DND-41 (cell line): Measurements from ENCODE around the gene ZNF780B.

Experiments
- EZH2 ChIP-seq: IDR thresholded peaks from 3 replicates; pipeline ENCODE4 v1.6.1; 2012; ENCODE audit warnings: borderline replicate concordance, low read depth, mild to moderate bottlenecking, moderate library complexity, low read length, inconsistent platforms; ENCODE audit not compliant: severe bottlenecking
- TF ChIP-seq, protein P1 (sequence below): IDR thresholded peaks from 2 replicates; pipeline ENCODE4 v1.5.1; 2012; ENCODE audit warnings: borderline replicate concordance, low read length, moderate library complexity, mild to moderate bottlenecking; ENCODE audit not compliant: poor library complexity, severe bottlenecking; ENCODE audit errors: extremely low read depth

DNA sequence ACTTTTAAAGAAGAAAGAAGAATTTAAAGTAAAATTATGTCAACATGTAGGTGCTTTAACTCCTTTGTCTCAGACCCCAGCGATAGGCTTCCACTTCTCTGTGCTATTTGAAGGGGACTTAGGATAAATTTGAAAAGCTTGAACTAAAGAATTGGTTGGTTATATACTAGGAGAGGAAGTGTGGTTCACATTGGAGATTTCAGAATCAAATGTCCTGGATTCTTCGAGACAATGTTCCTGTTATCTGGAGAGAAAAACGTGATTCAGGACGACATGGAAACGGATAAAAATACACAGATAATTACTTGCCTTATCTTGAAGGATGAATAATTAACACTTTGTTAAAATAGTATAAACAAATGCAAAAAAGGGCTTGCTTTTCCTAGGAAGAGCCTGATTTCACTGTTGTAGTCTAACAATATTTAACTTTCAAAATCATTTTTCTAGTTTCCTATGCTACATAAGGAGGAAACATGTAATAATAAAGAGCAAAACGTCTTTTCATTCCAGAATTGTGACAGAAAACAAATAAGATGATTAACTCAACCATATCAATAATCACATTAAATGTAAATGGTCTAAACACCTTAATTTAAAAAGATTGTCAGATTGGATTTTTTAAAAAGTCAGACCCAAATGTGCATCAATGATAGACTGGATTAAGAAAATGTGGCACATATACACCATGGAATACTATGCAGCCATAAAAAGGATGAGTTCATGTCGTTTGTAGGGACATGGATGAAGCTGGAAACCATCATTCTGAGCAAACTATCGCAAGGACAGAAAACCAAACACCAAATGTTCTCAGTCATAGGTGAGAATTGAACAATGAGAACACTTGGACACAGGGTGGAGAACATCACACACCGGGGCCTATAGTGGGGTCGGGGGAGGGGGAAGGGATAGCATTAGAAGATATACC is 35.4 kb upstream of the ZNF780B start:
- TF ChIP-seq, protein P1, sequence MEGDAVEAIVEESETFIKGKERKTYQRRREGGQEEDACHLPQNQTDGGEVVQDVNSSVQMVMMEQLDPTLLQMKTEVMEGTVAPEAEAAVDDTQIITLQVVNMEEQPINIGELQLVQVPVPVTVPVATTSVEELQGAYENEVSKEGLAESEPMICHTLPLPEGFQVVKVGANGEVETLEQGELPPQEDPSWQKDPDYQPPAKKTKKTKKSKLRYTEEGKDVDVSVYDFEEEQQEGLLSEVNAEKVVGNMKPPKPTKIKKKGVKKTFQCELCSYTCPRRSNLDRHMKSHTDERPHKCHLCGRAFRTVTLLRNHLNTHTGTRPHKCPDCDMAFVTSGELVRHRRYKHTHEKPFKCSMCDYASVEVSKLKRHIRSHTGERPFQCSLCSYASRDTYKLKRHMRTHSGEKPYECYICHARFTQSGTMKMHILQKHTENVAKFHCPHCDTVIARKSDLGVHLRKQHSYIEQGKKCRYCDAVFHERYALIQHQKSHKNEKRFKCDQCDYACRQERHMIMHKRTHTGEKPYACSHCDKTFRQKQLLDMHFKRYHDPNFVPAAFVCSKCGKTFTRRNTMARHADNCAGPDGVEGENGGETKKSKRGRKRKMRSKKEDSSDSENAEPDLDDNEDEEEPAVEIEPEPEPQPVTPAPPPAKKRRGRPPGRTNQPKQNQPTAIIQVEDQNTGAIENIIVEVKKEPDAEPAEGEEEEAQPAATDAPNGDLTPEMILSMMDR, result no peak
- TF ChIP-seq EZH2, result no peak
